GM18511 (cell line): ENCODE measurements around the gene PRKAR1B.

Source experiments
- ATAC-seq: cut with Tn5 transposase; IDR thresholded peaks from one replicate; pipeline ENCODE4 v1.9.1; 2021; ENCODE audit warnings: mild to moderate bottlenecking, moderate library complexity; ENCODE audit not compliant: unreplicated experiment

Gene PRKAR1B

DNA sequence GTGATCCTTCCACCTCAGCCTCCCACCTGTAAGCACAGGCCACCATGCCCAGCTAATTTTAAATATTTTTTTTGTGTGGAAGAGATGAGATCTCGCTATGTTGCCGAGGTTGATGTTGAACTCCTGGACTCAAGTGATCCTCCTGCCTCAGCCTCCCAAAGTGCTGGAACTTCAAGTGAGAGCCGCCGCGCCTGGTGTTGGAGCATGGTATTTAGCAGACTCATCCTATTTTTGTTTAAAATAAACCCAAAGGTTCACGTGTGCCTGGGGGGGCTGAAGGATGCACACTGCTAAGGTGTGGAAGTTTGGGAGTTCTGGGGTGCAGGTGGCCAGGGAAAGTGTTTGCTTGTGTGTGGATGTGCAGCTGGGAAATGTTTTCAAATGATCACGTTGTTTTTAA is 225.6 kb downstream of the PRKAR1B start:
- no peak for ATAC-seq

DNA sequence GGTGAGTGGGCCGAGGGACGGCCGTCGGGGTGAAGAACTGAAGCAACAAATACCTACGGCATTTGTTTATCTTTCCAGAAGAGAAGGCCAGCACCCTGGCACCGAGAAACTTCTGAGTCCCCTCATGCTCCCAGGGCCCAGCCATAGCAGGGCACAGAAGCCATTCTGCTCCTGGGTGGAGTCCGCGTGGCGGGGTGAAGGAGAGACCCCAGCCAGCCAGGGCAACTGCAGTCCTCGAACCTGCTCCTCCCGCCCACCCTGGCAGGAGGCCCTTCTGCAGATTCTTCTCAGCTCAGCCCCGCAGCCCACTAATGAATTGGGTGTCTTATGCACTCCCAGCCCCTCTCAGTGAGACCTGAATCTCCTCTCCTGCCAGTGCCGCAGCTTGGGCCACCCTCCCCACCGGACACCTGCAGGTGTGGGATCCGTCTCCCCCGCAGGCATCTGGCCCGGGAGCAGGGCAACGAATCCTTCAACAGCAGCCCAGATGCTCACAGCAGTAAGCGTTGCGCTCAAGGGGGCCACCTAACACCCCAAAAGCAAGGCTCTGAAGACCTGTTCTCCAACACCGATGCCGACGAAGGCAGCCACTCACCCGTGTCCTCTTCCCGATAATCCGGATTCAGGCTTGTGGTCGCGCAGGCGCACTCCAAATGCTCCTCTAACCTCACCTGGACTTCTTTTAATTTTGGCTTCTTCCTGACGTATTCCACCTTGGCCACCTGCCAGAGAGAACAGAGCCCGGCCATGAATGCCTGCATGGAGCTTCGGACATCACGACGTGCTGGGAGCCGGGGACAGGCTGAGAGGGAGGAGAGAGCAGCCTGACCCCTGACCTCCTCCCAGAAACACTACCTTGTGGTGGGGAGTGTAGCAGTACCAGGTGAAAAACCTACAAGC is 226.3 kb downstream of the PRKAR1B start:
- no peak for ATAC-seq

DNA sequence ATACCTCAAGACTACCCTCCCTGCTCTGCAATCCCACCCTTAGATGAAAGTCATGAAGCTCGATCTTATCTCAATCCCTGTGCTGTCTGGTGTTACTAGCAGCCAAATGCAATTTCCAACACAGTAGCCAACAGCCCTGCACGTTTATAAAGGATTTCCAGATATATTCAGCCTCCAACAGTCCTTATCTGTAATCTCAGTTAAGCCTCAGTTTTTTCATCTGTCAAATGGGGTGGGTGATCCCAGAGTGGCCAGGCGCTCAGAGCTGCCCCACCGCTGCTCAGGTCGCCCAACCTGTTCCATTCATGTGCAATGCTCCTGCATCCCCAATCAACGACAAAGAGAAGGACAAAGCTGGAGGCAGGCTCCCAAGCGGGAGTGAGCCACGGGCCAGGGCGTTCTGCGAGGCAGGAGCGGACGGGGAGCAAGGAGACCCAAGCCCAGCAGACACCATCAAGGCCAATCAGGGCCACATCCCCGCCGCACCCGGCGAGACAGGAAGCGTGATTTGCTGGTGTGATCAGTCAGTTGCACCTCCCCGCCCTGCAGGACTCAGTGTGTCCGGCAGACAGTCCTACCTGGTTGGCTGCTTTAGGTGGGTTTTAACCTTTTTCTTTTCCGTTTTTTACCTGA is 227.1 kb downstream of the PRKAR1B start:
- ATAC-seq = no peak
